SU-DHL-6 (cell line): ENCODE data around the gene CGA.

Experiments
- CTCF ChIP-seq: fragments of 200-600 bp; sonication (generic); IDR thresholded peaks from one replicate; pipeline ENCODE4 v1.5.1; 2017; ENCODE audit warnings: antibody characterized with exemption, mild to moderate bottlenecking, low read length, moderate library complexity; ENCODE audit not compliant: insufficient read depth, poor library complexity, severe bottlenecking
- EZH2phosphoT487 ChIP-seq: fragments of 200-600 bp; sonication (generic), shearing (Covaris generic); conservative IDR thresholded peaks from 2 replicates; pipeline ENCODE4 v1.6.1; 2018; ENCODE audit warnings: mild to moderate bottlenecking, antibody characterized with exemption, low read length, moderate library complexity, mixed read lengths

- TF ChIP-seq CTCF (no peak), EZH2phosphoT487 (no peak)
Observed at GRCh38 chr6:87094576-87094975, 330 bp downstream of the CGA start.
